HG03159 (cell line): Measurements from ENCODE around the gene MADCAM1.

Experiments used
- ATAC-seq: cut with Tn5 transposase; IDR thresholded peaks from one replicate; pipeline ENCODE4 v1.9.1; 2021; ENCODE audit warnings: mild to moderate bottlenecking, moderate library complexity; ENCODE audit not compliant: unreplicated experiment

Gene MADCAM1

DNA sequence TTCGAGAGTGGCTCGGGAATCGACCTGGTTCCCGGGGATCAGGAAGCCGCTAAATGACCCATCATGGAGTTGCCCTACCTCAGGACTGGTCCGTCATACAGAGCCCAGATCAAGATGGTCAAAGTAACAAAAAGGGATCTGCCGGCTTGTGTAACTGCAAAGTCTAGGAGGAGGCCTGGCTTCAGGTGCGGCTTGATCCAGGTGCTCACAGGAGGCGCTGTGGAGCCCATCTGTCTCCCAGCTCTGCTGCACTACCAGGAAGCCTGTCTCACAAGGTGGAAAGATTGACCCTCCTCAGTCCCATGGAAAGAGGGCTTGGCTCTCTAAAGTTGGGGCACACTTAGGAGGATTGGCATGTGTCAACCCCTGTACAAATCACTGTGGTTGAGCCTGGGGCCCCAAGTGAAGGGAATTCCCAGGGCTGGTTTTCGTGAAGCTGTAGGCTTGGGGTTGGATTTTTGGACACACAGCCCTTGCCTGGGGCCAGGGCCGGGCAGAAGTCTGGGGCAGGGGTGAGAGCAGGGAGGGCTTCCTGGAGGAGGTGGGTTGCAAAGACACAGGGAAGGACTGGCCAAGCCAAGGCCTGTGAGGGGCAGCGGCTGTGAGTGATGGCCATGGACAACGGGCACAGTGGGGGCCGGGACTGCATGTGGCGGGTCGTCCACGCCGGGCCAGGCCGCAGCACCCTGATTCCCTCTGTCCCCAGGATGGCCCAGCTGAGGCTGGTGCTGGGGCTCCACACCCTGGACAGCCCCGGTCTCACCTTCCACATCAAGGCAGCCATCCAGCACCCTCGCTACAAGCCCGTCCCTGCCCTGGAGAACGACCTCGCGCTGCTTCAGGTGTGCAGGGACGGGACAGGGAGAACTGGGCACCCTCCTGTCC is 51.8 kb downstream of the MADCAM1 start:
- no peak for ATAC-seq

DNA sequence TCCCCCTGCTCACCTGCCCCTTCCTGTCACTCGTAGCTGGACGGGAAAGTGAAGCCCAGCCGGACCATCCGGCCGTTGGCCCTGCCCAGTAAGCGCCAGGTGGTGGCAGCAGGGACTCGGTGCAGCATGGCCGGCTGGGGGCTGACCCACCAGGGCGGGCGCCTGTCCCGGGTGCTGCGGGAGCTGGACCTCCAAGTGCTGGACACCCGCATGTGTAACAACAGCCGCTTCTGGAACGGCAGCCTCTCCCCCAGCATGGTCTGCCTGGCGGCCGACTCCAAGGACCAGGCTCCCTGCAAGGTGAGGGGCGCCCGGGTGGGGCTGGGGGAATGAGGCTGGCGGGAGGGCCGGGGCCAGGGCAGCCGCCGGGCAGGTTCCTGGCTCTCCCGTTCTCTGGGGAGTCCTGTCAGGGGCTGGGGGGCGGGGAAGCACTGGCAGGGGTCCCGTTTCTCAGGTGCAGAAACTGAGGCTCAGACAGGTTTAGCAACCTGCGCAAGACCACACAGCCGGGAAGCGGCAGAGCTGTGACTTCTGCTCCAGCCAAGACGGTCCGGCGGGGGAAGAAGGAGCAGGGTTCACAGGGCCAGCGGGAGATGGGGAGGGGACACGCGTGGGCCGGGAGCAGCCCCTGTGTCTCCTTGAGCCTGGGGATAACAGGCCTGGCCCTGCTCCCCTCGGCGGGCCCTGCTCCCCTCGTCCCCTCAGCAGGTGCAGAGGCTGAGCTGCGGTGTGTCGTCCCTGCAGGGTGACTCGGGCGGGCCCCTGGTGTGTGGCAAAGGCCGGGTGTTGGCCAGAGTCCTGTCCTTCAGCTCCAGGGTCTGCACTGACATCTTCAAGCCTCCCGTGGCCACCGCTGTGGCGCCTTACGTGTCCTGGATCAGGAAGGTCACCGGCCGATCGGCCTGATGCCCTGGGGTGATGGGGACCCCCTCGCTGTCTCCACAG is 52.9 kb downstream of the MADCAM1 start:
- ATAC-seq, result no peak

- no peak for ATAC-seq
These were observed 58.5 kb downstream of the MADCAM1 start for GRCh38 chr19:554817-555216.
